Neural progenitor cell (in vitro differentiated cells): ENCODE results near the gene HMGB2.

Experiments used
- CTCF ChIP-seq: fragments of 200-600 bp; sonication (generic); IDR thresholded peaks from 2 replicates; pipeline ENCODE4 v1.5.1; 2017; ENCODE audit warnings: antibody characterized with exemption, mild to moderate bottlenecking
- EZH2 ChIP-seq: fragments of 200-600 bp; sonication (generic); IDR thresholded peaks from 2 replicates; pipeline ENCODE4 v1.6.1; 2017; ENCODE audit warnings: antibody characterized with exemption, mild to moderate bottlenecking, moderate library complexity
- EZH2phosphoT487 ChIP-seq: fragments of 200-600 bp; sonication (generic); IDR thresholded peaks from 2 replicates; pipeline ENCODE4 v1.6.1; 2017; ENCODE audit warnings: antibody characterized with exemption

DNA sequence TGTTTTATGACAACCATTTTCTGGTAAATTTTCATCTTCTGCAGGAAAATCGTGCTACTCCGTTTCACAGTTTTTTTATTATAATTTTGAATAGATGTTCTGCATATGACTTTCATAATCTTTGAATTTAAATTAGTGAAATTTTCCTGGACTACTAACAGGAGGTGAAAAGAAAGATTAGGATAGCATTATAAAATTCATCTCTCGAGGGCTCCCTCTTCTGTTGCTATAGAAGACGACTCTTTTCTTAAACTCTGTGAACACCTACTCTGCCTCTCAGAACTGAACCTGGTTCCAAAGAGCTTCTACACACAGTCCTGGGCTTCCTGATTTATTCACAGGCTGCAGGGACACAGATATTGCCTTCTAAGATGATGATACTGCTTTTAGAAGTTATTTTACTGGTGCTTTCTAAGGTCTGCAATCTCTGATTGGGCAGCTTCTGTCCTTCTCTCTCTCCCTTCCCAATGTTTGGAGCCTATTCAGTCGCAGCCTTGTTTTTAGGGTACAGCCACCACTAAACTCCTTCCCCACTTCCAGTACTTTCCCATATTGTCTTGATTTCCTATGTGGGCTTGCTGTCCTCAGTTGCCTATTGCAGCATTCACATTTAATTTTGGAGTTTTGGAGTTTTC lies 26.5 kb upstream of the HMGB2 start:
- TF ChIP-seq CTCF = peak; percentile 49
- no peak for TF ChIP-seq EZH2
- no peak for TF ChIP-seq EZH2phosphoT487
